Measurements from ENCODE around the gene ATXN10. TPM values are rescaled to one million over a fixed set of nuclear protein-coding genes. Genes with fewer than 3 reads are reported as not detected.

Gene ATXN10
- total and polyA plus RNA-seq, 2 donors (not counting 1 experiment from before 2014, with no cell fraction given) = 164 to 350 TPM

DNA sequence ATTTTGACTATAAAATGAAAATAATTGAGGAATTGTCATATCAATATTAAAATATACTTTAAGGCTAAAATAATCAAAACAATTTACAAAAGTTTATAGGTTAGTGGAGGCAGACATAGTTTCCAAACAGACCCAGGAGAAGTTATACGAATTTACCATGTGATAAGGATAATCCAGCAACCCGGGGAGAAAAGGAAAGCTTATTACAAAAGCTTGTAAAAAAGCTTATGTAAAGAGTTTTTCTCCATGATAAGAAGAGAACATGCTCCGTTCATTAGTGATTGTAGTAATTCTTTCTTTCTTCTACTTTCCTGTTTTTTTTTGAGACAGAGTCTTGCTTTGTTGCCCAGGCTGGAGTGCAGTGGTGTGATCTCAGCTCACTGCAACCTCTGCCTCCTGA lies 79.0 kb downstream of the ATXN10 start:
- no peak for DNase-seq (ENCODE audit: low read depth in 2 of 2)
- no peak for TF ChIP-seq EZH2 (IDR thresholded peaks at IDR 0.05; ENCODE audit: low read length, missing control alignments)
- TF ChIP-seq, protein P1, sequence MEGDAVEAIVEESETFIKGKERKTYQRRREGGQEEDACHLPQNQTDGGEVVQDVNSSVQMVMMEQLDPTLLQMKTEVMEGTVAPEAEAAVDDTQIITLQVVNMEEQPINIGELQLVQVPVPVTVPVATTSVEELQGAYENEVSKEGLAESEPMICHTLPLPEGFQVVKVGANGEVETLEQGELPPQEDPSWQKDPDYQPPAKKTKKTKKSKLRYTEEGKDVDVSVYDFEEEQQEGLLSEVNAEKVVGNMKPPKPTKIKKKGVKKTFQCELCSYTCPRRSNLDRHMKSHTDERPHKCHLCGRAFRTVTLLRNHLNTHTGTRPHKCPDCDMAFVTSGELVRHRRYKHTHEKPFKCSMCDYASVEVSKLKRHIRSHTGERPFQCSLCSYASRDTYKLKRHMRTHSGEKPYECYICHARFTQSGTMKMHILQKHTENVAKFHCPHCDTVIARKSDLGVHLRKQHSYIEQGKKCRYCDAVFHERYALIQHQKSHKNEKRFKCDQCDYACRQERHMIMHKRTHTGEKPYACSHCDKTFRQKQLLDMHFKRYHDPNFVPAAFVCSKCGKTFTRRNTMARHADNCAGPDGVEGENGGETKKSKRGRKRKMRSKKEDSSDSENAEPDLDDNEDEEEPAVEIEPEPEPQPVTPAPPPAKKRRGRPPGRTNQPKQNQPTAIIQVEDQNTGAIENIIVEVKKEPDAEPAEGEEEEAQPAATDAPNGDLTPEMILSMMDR (conservative IDR thresholded peaks at IDR 0.05 in 1 of 2, IDR thresholded peaks at IDR 0.05 in 1 of 2; ENCODE audit: low read depth in 1 of 2, low read length in 2 of 2) = no peak
- H3K36me3 ChIP-seq (ENCODE audit: control insufficient read depth, insufficient read depth, low read length) = peaks cover 5% of the 10 kb centered on the region
- peaks cover 1% of the 10 kb centered on the region for H3K79me2 ChIP-seq (ENCODE audit: control insufficient read depth, insufficient read depth, low read length)
- H3K27ac ChIP-seq (ENCODE audit: insufficient read depth, low read length) = no peak overlapping the region
- no peaks in the 10 kb centered on the region for H3K27me3 ChIP-seq (ENCODE audit: control insufficient read depth, insufficient read depth, low read length)
- H2AFZ ChIP-seq (ENCODE audit: low read length) = no peak overlapping the region
- H4K20me1 ChIP-seq (ENCODE audit: control insufficient read depth, extremely low read depth, insufficient read depth, low read length) = no peaks in the 10 kb centered on the region
- H3K9ac ChIP-seq (ENCODE audit: insufficient read depth, low read length) = no peak overlapping the region
- H3K9me3 ChIP-seq (ENCODE audit: control insufficient read depth, insufficient read depth, low read depth, low read length) = no peaks in the 10 kb centered on the region
- no peak overlapping the region for H3K4me2 ChIP-seq (ENCODE audit: extremely low read depth, insufficient read depth, low read length)
- no peak overlapping the region for H3K4me3 ChIP-seq (replicated peaks in 1 of 4; ENCODE audit: control extremely low read depth in 1 of 4, insufficient read depth in 1 of 4, low read depth in 3 of 4, low read length in 4 of 4)
- H3K4me1 ChIP-seq (ENCODE audit: control insufficient read depth, extremely low read depth, insufficient read depth, low read length) = no peaks in the 10 kb centered on the region

DNA sequence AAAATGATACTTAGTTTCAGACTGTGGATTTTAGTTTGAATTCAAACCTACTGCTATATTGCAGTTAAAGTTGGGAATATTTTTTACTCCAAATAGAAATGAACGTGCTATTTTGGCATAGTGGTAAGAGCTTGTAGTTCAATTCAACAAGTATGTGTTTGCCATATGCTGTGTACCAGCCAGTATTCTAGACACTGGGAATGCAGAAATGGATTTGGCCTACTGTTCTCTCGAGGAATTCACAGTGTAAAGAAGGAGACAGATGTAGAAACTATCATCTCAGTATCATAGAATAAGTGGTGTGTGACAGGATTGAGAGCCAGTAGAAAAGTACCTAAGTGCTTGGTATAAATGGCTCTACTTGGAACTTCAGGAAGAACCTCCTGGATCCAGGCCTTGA lies 80.4 kb downstream of the ATXN10 start:
- H3K27ac ChIP-seq (ENCODE audit: insufficient read depth, low read length) = no peak overlapping the region
- no peak overlapping the region for H3K4me3 ChIP-seq (replicated peaks in 1 of 4; ENCODE audit: control extremely low read depth in 1 of 4, insufficient read depth in 1 of 4, low read depth in 3 of 4, low read length in 4 of 4)
- no peak for TF ChIP-seq EZH2 (IDR thresholded peaks at IDR 0.05; ENCODE audit: low read length, missing control alignments)
- TF ChIP-seq, protein P1 (conservative IDR thresholded peaks at IDR 0.05 in 1 of 2, IDR thresholded peaks at IDR 0.05 in 1 of 2; ENCODE audit: low read depth in 1 of 2, low read length in 2 of 2) = no peak
- peaks cover 5% of the 10 kb centered on the region for H3K36me3 ChIP-seq (ENCODE audit: control insufficient read depth, insufficient read depth, low read length)
- no peak overlapping the region for H3K9ac ChIP-seq (ENCODE audit: insufficient read depth, low read length)
- H3K4me1 ChIP-seq (ENCODE audit: control insufficient read depth, extremely low read depth, insufficient read depth, low read length) = peaks cover 1% of the 10 kb centered on the region
- peaks cover 1% of the 10 kb centered on the region for H3K79me2 ChIP-seq (ENCODE audit: control insufficient read depth, insufficient read depth, low read length)
- no peaks in the 10 kb centered on the region for H3K27me3 ChIP-seq (ENCODE audit: control insufficient read depth, insufficient read depth, low read length)
- H3K9me3 ChIP-seq (ENCODE audit: control insufficient read depth, insufficient read depth, low read depth, low read length) = no peaks in the 10 kb centered on the region
- H4K20me1 ChIP-seq (ENCODE audit: control insufficient read depth, extremely low read depth, insufficient read depth, low read length) = peaks cover 2% of the 10 kb centered on the region
- DNase-seq (ENCODE audit: low read depth in 2 of 2) = no peak
- no peak overlapping the region for H3K4me2 ChIP-seq (ENCODE audit: extremely low read depth, insufficient read depth, low read length)
- H2AFZ ChIP-seq (ENCODE audit: low read length) = no peak overlapping the region

- Histone ChIP-seq H3K9ac (ENCODE audit: insufficient read depth, low read length) (no peak overlapping the region), H3K27me3 (ENCODE audit: control insufficient read depth, insufficient read depth, low read length) (no peaks in the 10 kb centered on the region), H3K4me2 (ENCODE audit: extremely low read depth, insufficient read depth, low read length) (no peak overlapping the region), H4K20me1 (ENCODE audit: control insufficient read depth, extremely low read depth, insufficient read depth, low read length) (peaks cover 2% of the 10 kb centered on the region), H3K79me2 (ENCODE audit: control insufficient read depth, insufficient read depth, low read length) (peaks cover 3% of the 10 kb centered on the region), H3K27ac (ENCODE audit: insufficient read depth, low read length) (no peak overlapping the region), H2AFZ (ENCODE audit: low read length) (no peak overlapping the region), H3K36me3 (ENCODE audit: control insufficient read depth, insufficient read depth, low read length) (peaks cover 5% of the 10 kb centered on the region), H3K4me3 (replicated peaks in 1 of 4; ENCODE audit: control extremely low read depth in 1 of 4, insufficient read depth in 1 of 4, low read depth in 3 of 4, low read length in 4 of 4) (no peak overlapping the region), H3K4me1 (ENCODE audit: control insufficient read depth, extremely low read depth, insufficient read depth, low read length) (peaks cover 3% of the 10 kb centered on the region), H3K9me3 (ENCODE audit: control insufficient read depth, insufficient read depth, low read depth, low read length) (no peaks in the 10 kb centered on the region)
- DNase-seq (ENCODE audit: low read depth in 2 of 2) = no peak
- TF ChIP-seq, protein P1 (conservative IDR thresholded peaks at IDR 0.05 in 1 of 2, IDR thresholded peaks at IDR 0.05 in 1 of 2; ENCODE audit: low read depth in 1 of 2, low read length in 2 of 2) = no peak
- no peak for TF ChIP-seq EZH2 (IDR thresholded peaks at IDR 0.05; ENCODE audit: low read length, missing control alignments)
Observed at GRCh38 chr22:45754822-45755221, 83.2 kb downstream of the ATXN10 start.

Data from fibroblast of lung (primary cell).